SJSA1 (cell line): ENCODE data around the gene ZMIZ2. TPM values are rescaled to one million over a fixed set of nuclear protein-coding genes. Genes with fewer than 3 reads are reported as not detected.
A peak's percentile ranks its signal among the peaks of the same experiment; 100 is the strongest.

Experiments
- DNase-seq, 2 experiments: peaks; one replicate each; pipeline ENCODE4 v3.0.0-alpha.2; 2015 to 2020; ENCODE audit warnings: low spot score in 2 of 2, low read depth in 1 of 2
- H3K27ac ChIP-seq: fragments of 250-450 bp; sonication (Bioruptor Pico); 2 replicates; pipeline ENCODE4 v1.5.1; 2020; ENCODE audit warnings: mild to moderate bottlenecking, moderate library complexity
- H3K27me3 ChIP-seq: fragments of 250-450 bp; sonication (Bioruptor Pico); replicated peaks from 2 replicates; pipeline ENCODE4 v1.5.1; 2020; ENCODE audit warnings: mild to moderate bottlenecking, moderate library complexity
- H3K36me3 ChIP-seq: fragments of 250-450 bp; sonication (Bioruptor Pico); 2 replicates; pipeline ENCODE4 v1.5.1; 2020; ENCODE audit warnings: mild to moderate bottlenecking
- H3K4me1 ChIP-seq: fragments of 250-450 bp; sonication (Bioruptor Pico); replicated peaks from 2 replicates; pipeline ENCODE4 v1.6.1; 2021; ENCODE audit warnings: mild to moderate bottlenecking
- H3K4me3 ChIP-seq: fragments of 250-450 bp; sonication (Bioruptor Pico); 2 replicates; pipeline ENCODE4 v1.5.1; 2020; ENCODE audit warnings: mild to moderate bottlenecking
- H3K9me3 ChIP-seq: fragments of 250-450 bp; sonication (Bioruptor Pico); replicated peaks from 2 replicates; pipeline ENCODE4 v1.5.1; 2020; ENCODE audit warnings: mild to moderate bottlenecking
- total RNA-seq: library from RNA; depleted of rRNA; stranded (reverse); fragments of >200 nt; shearing (Covaris generic); gene quantifications from 2 replicates; pipeline ENCODE4 v1.2.3, GENCODE V29; 2014

Gene ZMIZ2
- total RNA-seq, 1 experiment from 2014 or later: 6.8 TPM

DNA sequence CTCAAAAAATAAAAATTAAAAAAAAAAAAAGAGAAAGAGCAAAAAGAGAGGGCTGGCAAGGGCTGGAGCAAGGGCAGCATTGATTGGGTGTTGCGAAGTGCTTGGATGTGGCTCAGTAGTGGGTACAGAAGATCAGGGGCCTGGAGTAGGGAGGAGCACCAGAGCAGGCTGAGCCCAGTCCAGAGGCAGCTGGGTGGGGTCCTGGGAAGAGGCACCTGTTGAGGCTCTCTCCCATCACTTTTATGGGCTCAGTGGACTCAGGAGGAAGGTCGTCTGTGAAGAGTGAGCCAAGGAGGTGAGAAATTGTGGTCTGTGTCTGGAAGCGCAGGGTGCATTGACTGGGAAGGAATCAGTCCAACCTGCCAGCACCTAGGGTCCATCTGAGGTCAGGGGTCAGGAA is 11.8 kb upstream of the ZMIZ2 start:
- no peak overlapping the region for H3K27ac ChIP-seq
- no peak overlapping the region for H3K4me3 ChIP-seq
- H3K27me3 ChIP-seq: no peaks in the 10 kb centered on the region
- peaks cover 27% of the 10 kb centered on the region for H3K4me1 ChIP-seq
- H3K36me3 ChIP-seq: no peaks in the 10 kb centered on the region
- no peaks in the 10 kb centered on the region for H3K9me3 ChIP-seq
- no peak for DNase-seq

DNA sequence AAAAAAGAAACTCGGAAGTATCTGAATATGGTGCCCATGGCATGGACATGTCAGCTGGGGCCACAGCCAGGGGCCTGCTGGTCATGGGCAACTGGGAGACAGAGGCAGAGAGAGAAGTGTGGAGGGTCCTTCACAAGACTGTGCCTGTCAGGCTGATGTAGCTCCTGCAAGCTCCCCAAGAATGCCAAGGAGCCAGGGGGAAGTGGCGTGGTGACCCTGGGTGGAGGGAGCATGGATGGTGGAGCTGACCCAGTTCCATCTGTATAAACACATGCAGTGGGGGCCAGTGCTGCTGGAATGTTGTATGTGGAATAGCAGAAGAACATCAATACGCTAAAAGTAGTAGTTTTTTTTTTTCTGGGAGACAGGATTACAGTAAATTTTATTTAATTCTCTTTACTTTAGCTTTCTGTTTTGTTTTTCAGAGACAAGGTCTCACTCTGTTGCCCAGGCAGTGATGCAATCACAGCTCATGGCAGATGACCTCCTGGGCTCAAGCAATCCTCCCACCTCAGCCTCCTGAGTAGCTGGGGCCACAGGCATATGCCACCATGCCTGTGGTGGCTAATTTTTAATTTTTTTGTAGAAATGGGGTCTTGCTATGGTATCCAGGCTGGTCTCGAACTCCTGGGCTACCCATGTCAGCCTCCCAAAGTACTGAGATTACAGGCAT is 10.5 kb upstream of the ZMIZ2 start:
- DNase-seq: no peak
- Histone ChIP-seq H3K27ac (no peak overlapping the region), H3K9me3 (no peaks in the 10 kb centered on the region)

GRCh38 chr7:44738876-44739665 is 9.6 kb upstream of the ZMIZ2 start:
- Histone ChIP-seq H3K9me3 (no peaks in the 10 kb centered on the region), H3K4me3 (no peak overlapping the region), H3K27ac (no peak overlapping the region), H3K36me3 (no peaks in the 10 kb centered on the region), H3K27me3 (no peaks in the 10 kb centered on the region), H3K4me1 (peaks cover 24% of the 10 kb centered on the region)
- no peak for DNase-seq

More for the DNA sequence above, 10.5 kb upstream of the ZMIZ2 start:
- Histone ChIP-seq H3K36me3 (no peaks in the 10 kb centered on the region), H3K4me3 (no peak overlapping the region), H3K27me3 (no peaks in the 10 kb centered on the region), H3K4me1 (peaks cover 26% of the 10 kb centered on the region)

GRCh38 chr7:44740055-44740454 is 8.6 kb upstream of the ZMIZ2 start:
- Histone ChIP-seq H3K27ac (no peak overlapping the region), H3K9me3 (no peaks in the 10 kb centered on the region), H3K36me3 (no peaks in the 10 kb centered on the region), H3K4me1 (peaks cover 14% of the 10 kb centered on the region), H3K27me3 (no peaks in the 10 kb centered on the region), H3K4me3 (no peak overlapping the region)
- DNase-seq: no peak

- Histone ChIP-seq H3K36me3 (0 out of 2 replicates have a peak, but pooled peaks cover 2% of the 10 kb centered on the region), H3K9me3 (no peaks in the 10 kb centered on the region), H3K4me1 (peaks cover 15% of the 10 kb centered on the region), H3K27ac (no peak overlapping the region), H3K4me3 (no peak overlapping the region), H3K27me3 (no peaks in the 10 kb centered on the region)
- no peak for DNase-seq
Measured at GRCh38 chr7:44743750-44744149, 4.9 kb upstream of the ZMIZ2 start.

DNA sequence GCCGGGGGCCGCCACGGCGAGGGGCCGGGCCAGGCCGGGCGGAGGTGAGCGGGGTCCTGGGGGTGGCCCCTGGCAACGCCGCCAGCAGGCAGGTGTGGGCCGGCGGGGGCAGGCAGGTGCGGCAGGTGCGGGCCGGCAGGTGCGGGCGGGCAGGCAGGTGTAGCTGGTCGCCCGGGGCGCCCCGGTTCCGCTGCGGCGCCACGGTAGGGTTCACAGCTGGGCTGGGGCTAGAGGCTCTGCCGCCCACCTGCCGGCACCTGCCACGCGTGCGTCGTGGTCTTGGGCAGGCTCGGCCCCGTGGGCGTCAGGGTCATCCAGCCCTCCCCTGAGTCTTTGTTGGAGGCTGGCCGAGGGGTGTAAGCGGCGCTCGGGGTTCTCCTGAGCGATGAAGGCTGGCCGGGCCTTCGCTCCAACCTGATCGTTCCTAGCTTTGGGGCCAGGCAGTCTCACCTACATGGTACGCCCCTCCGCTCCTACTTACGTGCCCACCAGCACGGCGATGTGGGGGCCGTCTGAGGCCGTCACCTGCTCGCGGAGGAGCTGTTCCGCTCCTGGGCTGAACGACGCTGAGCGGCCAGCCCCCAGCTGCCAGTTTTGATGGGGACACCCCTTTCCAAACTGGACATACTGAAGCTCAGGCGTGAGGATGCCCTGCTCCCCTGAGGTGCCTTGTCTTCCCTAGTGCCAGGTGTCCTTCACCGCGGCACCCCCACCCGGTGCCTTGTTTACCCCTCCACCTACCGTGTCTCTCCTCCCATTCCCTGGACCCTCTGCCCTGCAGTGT is 493 bp downstream of the ZMIZ2 start:
- no peaks in the 10 kb centered on the region; the same call in 1 of the 2 replicates for H3K9me3 ChIP-seq
- DNase-seq: no peak
- H3K4me3 ChIP-seq: peak overlapping the region; percentile 100
- H3K27me3 ChIP-seq: no peaks in the 10 kb centered on the region
- peaks cover 29% of the 10 kb centered on the region for H3K36me3 ChIP-seq
- H3K27ac ChIP-seq: no peak overlapping the region; the same call in 1 of the 2 replicates
- H3K4me1 ChIP-seq: peaks cover 30% of the 10 kb centered on the region

DNA sequence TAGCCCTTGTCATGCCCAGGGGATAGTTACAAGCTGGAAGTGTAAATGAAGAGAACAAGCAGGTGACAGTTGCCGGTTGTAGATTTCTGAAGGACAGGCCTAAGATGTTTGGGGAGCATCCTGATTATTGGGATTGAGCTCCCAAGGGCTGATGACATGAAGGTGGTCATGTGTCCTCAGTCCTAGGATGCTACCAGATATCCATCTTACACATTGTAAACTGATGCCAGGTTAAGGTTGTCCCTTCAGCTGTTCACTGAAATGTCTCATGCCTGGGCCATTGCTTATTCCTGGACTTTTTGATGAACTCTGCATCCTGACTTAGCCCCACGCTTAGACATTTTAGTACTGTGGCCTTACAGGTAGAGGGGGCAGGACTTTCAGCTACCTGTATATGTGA is 1.3 kb downstream of the ZMIZ2 start:
- Histone ChIP-seq H3K9me3 (no peaks in the 10 kb centered on the region; the same call in 1 of the 2 replicates), H3K27ac (no peak overlapping the region), H3K27me3 (no peaks in the 10 kb centered on the region), H3K4me1 (peaks cover 30% of the 10 kb centered on the region), H3K4me3 (no peak overlapping the region), H3K36me3 (peaks cover 29% of the 10 kb centered on the region)
- no peak for DNase-seq

DNA sequence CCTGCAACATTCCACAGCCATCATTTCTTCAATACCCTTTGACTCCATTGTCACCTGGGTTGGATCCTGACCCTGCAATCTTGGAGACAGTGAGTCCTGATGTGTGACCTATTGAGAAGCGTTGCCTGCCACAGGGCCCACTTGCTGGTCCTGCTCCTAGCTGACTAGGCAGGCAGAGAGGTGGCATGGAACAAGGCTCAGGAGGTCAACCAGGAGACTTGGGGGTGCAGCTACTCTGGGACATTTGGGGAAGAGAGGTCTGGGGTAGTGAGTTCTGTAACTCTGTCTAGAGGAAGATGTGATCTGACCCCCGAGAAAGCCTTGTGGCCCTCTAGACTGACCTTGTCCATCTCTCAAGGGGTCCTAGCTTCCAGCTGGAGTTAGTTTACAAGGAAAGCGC is 1.8 kb downstream of the ZMIZ2 start:
- Histone ChIP-seq H3K4me1 (peaks cover 30% of the 10 kb centered on the region), H3K9me3 (no peaks in the 10 kb centered on the region; the same call in 1 of the 2 replicates), H3K36me3 (peaks cover 29% of the 10 kb centered on the region), H3K27ac (no peak overlapping the region), H3K4me3 (no peak overlapping the region), H3K27me3 (no peaks in the 10 kb centered on the region)
- DNase-seq: no peak

DNA sequence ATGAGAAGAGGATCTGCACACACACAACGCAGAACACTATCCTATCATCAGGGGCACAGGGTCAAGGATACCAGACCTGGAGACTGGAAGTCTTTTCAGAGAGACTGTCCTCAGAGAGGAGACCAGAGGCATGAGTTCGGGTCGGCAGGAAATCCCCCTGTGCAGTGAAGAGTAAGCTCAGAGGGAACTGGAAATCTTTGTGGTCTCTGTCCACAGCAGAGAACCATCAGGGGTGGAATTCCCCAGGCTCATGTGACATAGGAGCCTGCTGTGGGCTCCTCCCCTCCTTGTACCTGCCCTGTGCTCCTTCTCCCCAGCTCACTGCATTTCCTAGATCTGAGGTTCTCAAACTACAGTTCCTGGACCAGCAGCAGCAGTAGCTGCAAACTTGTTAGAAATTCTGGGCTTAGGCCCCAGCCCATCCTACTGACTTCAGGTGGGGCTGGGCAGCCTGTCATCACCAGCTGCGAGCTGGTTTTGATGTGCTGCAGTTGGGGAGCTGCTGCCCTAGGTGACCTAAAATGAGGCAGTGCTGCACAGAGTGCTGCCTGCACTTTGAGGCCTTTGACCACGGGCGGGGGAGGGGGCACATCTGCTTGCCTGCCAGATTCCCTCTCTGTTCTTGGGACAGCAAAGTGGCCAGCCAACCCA is 2.4 kb downstream of the ZMIZ2 start:
- H3K27me3 ChIP-seq: no peaks in the 10 kb centered on the region
- no peak overlapping the region for H3K4me3 ChIP-seq
- no peak overlapping the region for H3K27ac ChIP-seq
- DNase-seq: no peak
- peaks cover 30% of the 10 kb centered on the region for H3K4me1 ChIP-seq
- no peaks in the 10 kb centered on the region; the same call in 1 of the 2 replicates for H3K9me3 ChIP-seq
- H3K36me3 ChIP-seq: peaks cover 29% of the 10 kb centered on the region

DNA sequence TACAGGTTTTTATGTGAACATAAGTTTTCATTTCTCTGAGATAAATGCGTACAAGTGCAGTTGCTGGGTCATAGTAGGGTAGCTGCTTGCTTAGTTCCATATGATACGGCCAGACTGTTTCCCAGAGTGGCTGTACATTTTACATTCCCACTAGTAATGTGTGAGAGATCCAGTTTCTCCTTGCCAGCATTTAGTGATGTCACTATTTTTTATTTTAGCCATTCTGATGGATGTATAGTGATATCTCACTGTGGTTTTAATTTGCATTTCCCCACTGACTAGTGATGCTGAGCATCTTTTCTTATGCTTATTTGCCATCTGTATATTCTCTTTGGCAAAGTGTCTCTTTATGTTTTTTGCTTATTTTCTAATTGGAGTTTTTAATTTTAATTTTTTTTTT is 4.2 kb downstream of the ZMIZ2 start:
- no peak overlapping the region for H3K27ac ChIP-seq
- peaks cover 43% of the 10 kb centered on the region for H3K36me3 ChIP-seq
- H3K9me3 ChIP-seq: no peaks in the 10 kb centered on the region; the same call in 1 of the 2 replicates
- H3K27me3 ChIP-seq: no peaks in the 10 kb centered on the region
- no peak for DNase-seq
- H3K4me1 ChIP-seq: peaks cover 23% of the 10 kb centered on the region
- H3K4me3 ChIP-seq: no peak overlapping the region

DNA sequence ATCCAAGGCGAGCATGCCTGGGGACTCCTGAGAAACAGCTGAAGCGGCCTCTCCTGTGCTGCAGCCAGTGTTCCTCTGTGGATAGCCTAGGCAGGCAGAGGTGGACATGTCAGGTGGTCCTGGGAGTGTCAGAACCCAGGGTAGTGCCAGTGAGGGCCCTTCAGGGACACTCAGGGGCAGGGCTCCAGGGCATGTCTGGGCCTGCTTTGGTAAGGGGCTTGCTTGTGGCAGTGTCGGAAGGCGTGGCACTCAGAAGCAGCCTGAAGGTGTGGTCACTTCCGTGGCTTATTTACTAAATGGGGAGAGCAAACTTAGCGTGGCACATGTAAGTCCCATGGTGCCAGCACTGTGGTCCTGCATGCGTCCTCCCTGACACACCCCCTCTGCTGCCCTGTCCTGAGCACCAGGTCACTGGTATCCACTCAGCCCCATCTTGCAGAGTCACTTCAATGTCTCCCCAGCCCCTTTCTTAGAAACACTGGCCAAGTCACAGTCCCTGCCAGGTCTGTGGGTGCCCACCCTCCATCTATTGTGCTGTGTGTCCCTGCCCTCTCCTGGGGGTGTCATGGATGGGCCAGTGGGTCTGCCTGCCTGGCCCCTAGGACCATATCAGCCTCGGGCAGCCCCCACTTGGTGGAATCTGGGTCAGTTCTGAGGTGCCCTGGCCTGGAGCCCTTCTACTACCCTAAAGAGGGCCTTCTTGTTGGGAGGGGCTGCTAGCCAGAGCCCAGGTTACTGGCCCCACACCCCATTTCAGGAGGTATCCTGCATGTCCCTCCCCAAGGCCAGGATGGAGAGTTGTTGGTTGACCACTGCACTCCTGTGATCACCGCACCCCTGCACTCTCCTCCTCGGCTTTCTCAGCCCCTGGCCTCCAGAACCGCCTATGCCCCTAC is 6.4 kb downstream of the ZMIZ2 start:
- no peak for DNase-seq
- H3K36me3 ChIP-seq: peaks cover 39% of the 10 kb centered on the region
- H3K9me3 ChIP-seq: no peaks in the 10 kb centered on the region; the same call in 1 of the 2 replicates
- peaks cover 9% of the 10 kb centered on the region for H3K4me1 ChIP-seq
- no peaks in the 10 kb centered on the region for H3K27me3 ChIP-seq
- H3K27ac ChIP-seq: no peak overlapping the region
- no peak overlapping the region for H3K4me3 ChIP-seq

- no peak overlapping the region for H3K4me3 ChIP-seq
- H3K27me3 ChIP-seq: no peaks in the 10 kb centered on the region
- H3K36me3 ChIP-seq: peaks cover 31% of the 10 kb centered on the region
- H3K9me3 ChIP-seq: no peaks in the 10 kb centered on the region
- 0 out of 2 replicates have a peak, but pooled peaks cover 3% of the 10 kb centered on the region for H3K4me1 ChIP-seq
- no peak for DNase-seq
- no peak overlapping the region for H3K27ac ChIP-seq
Measured at GRCh38 chr7:44755698-44756627, 7.3 kb downstream of the ZMIZ2 start.
